HG03045 (cell line): ENCODE results near the gene TMEM209.
"Not testable (repeated sequence)": the region's sequence is repeated elsewhere in the genome, so short reads cannot be mapped to it uniquely, and the experiment has no call there.

Experiments
- ATAC-seq: cut with Tn5 transposase; IDR thresholded peaks from one replicate; pipeline ENCODE4 v1.9.1; 2021; ENCODE audit warnings: mild to moderate bottlenecking, moderate library complexity; ENCODE audit not compliant: unreplicated experiment

The TMEM209 gene

GRCh38 chr7:130218806-130219620 is 13.8 kb upstream of the TMEM209 start:
- ATAC-seq: no peak

- ATAC-seq: no peak
Measured at GRCh38 chr7:130216750-130217149, 11.5 kb upstream of the TMEM209 start.

GRCh38 chr7:130216025-130216424 is 10.8 kb upstream of the TMEM209 start:
- no peak for ATAC-seq

- ATAC-seq: no peak
Measured at GRCh38 chr7:130213828-130214227, 8.6 kb upstream of the TMEM209 start.

GRCh38 chr7:130210181-130210935 is 5.2 kb upstream of the TMEM209 start:
- no peak for ATAC-seq

- no peak for ATAC-seq
Measured at GRCh38 chr7:130208516-130208915, 3.3 kb upstream of the TMEM209 start.

- no peak for ATAC-seq
Measured at GRCh38 chr7:130207642-130208041, 2.4 kb upstream of the TMEM209 start, which contains the start of gene SSMEM1. Gene SSMEM1 (plus strand): TSS chr7:130207860. CDS start chr7:130207911, 51 bp downstream.

- ATAC-seq: no peak
Measured at GRCh38 chr7:130207033-130207432, 1.8 kb upstream of the TMEM209 start.

GRCh38 chr7:130201796-130202195 is 3.4 kb downstream of the TMEM209 start:
- no peak for ATAC-seq

- ATAC-seq: no peak
Measured at GRCh38 chr7:130197094-130197493, 8.1 kb downstream of the TMEM209 start.

GRCh38 chr7:130196476-130196875 is 8.7 kb downstream of the TMEM209 start:
- no peak for ATAC-seq

- no peak for ATAC-seq
Measured at GRCh38 chr7:130195396-130195795, 9.8 kb downstream of the TMEM209 start.

- no peak for ATAC-seq
Measured at GRCh38 chr7:130191791-130192190, 13.4 kb downstream of the TMEM209 start.

- no peak for ATAC-seq
Measured at GRCh38 chr7:130189343-130189742, 15.9 kb downstream of the TMEM209 start.

- ATAC-seq: no peak
Measured at GRCh38 chr7:130187360-130187759, 17.8 kb downstream of the TMEM209 start.

- not testable (repeated sequence) for ATAC-seq
Measured at GRCh38 chr7:130184349-130184748, 20.9 kb downstream of the TMEM209 start.

GRCh38 chr7:130182990-130183389 is 22.2 kb downstream of the TMEM209 start:
- peak; percentile 82 for ATAC-seq

GRCh38 chr7:130181263-130181605 is 24.0 kb downstream of the TMEM209 start:
- no peak for ATAC-seq

GRCh38 chr7:130180571-130181262 is 24.5 kb downstream of the TMEM209 start:
- no peak for ATAC-seq

- no peak for ATAC-seq
Measured at GRCh38 chr7:130179631-130180030, 25.6 kb downstream of the TMEM209 start.

GRCh38 chr7:130178251-130178650 is 27.0 kb downstream of the TMEM209 start:
- no peak for ATAC-seq
